GM15510 (cell line): ENCODE measurements around the gene GJD2.

Source experiments
- POLR2A ChIP-seq: IDR thresholded peaks from 3 replicates; pipeline ENCODE4 v1.6.1; 2011; ENCODE audit warnings: borderline replicate concordance; ENCODE audit not compliant: insufficient read length; ENCODE audit errors: extremely low read depth

The GJD2 gene

DNA sequence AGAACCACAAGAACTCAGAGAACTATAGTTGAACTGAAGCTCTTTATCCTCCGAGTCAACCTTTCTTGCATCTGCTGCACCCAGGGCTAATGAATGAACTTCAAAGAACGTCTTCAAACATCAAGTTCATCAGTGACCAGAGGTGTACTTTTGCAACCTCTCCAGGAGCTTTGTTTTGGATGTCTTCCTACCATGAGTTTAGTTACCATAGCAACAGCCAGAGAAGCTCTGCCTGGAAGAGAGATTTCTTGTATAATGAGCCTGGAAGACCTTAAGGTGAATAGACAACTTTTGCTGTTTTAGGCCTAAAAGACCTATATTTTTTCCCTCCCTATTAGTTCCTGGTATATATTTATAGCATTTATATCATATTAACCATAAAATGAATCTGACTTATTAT, 31.4 kb upstream of the GJD2 start:
- no peak for TF ChIP-seq POLR2A

DNA sequence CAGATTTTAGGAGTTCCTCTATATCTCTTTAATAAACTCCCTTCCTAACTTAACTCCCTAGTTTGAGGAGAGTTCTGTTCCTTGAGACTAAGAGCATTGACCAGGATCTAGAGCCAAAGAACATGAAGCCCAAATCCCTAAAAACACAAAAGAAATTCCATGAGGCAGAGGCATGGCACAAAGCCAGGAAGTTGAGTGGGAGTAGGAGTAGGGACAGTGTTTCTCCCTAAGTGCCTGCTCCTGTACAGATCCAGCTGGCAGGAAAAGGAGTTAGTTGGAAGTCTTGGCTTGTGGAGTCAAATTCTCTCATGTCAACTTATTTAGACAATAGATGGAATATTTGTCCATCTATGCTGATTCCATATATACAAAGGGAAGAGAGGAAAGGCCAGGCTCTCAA, 29.2 kb upstream of the GJD2 start:
- no peak for TF ChIP-seq POLR2A

DNA sequence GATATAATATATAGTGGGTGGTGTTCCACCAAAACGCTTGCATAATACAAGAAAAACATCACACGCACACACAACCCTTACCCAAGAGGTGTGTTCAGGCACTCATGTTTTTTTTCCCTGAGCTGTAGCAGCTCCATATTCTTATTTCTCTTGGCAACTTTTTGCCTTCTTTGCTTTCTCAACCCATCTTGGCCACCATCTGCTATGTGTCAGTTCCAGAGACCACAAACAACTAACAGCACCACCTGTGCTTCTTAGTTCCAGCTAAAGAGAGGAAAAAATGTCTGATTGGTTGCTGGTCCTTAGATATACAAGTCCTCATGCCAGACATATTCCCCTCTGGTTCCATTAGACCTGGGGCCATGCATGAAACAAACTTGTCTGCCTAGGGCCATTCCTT, 28.6 kb upstream of the GJD2 start:
- TF ChIP-seq POLR2A = no peak

DNA sequence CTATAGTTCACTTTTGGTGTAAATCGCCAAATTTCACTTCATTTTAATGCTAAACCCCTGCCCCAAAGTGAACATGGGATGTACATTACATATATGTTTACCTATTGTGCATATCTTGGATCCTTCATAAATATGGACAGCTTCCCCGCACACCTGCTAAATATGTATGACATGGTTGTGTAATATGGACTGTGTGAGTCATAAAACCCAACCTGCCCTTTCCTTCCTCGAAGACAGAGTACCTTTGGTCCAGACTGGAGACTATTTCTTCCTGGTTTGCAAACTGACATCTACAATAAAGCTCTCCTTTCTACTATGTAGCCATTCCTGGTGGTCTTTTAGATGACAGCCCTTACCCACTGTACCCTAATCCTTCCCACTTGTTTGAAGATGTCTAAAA, 28.1 kb upstream of the GJD2 start:
- no peak for TF ChIP-seq POLR2A

DNA sequence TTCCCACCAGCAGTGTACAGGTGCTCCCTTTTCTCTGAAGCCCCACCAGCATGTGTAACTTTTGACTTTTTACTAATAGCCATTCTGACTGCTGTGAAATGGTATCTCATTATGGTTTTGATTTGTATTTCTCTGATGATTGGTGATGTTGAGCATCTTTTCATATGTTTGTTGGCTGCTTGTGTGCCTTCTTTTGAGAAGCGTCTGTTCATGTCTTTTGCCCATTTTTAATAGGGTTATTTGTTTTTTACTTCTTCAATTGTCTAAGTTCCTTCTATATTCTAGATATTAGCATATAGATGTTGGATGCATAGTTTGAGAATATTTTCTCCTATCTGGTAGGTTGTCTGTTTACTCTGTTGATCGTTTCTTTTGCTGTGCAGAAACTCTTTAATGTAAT, 25.9 kb upstream of the GJD2 start:
- no peak for TF ChIP-seq POLR2A

DNA sequence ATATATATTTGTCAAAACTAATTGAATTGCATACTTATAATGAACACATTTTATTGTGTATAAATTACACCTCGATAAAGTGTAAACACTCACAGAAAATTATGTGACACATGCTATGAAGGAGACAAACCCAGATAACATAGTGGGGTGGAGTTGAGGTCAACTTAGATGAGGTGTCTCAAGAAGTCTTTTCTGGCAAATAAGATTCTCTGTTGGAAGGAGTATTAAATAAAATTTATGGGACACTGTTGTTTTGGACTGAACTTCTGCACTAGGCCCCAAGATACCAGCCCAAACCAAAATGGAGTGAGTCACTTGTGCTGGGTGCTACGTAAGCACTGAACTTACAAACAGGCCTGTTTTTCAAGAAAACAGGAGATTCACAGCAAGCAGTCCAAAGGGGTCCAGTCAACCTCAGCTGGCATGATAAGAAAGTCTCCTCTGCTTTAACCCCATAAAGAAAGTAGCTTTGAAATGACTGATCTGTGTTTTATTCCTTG, 21.9 kb upstream of the GJD2 start:
- no peak for TF ChIP-seq POLR2A

DNA sequence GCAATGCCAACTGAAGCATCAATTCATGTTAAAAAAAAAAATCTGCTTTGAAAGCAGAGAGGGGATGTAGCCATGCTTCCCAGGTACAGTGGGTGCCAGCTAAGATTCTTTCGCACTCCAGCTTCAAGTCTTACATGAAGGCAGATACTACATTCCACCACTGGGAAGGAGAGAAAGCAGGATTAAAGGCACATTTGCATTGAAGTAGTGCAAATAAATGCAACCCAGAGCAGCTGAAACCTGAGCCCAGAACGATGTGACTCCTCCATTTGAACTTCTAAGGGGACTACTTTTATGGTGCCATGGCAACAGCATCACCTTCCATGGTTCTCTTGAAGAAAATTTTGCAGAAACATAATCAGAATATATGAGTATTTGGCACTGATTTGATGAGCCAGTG, 19.1 kb upstream of the GJD2 start:
- no peak for TF ChIP-seq POLR2A

DNA sequence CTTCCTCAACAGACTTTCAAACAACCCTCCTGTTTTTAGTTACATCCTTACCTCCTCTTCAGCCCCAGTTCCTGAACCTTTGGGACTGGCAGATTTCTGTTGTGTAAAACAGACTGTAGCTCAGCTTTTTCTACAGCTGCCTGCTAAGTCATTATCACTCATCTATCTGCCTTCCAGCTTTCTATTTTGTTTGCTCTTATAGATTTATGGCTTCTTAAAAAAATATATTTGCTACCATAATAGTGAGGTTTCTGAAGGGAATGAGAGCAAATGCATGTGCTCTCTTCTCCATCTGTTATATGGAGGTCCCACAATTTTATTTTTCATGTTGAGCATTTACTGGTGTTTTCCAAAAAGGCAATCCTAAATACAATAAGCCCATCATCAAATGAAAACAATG, 18.2 kb upstream of the GJD2 start:
- TF ChIP-seq POLR2A = no peak

DNA sequence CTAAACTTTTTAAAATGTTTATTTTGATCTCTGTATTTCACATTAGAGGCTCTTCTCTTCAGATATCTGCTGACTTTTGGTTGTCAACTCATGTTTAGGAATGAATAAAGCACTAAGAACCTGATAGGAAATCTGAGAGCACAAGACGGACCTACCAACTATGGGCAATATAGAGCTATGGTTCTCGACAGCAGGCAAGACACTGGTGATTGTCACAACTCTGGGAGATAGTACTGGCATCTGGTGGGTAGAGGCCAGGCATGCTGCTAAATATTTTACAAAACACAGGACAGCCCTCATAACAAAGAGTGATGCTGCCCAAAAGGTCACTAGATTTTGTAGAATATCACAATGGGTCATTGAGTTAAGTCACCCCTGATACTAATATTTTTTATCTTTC, 17.5 kb upstream of the GJD2 start:
- no peak for TF ChIP-seq POLR2A

DNA sequence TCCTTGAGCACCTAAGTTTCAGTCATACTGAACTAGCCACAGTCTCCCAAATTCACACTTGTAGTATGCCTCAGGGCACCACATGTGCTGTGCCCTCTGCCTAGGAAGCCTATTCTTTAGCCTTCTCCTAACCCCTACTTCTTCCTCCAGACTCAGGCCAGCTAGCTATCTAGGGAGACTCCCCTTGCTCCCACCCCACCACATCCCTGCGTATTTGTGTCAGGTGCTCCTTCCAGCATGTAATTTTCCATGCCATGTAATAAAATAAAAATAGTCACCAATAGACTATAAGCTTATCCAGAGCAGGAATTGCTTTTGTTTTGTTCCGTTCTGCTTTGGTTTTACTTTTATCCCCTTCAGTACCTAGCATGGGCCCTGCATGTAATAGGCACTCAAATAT, 14.9 kb upstream of the GJD2 start:
- TF ChIP-seq POLR2A = no peak

DNA sequence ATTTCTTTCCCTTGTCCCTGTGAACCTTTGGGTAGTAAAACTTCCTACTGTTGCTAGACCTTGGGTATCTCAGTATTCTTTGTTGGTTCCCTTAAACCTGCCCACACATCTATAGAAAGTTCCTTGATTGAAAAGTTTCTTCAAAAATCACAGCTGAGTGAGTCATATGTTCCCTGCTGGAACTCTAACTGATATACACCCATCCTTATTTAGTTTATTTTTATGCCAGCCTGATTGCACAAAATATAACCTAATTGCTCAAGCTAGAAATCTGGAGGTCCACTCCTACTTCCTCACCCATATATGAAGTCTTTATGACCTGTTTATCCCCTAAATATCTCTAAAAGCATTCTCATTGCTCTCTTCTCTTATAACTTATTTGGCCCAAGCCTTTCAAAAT, 13.7 kb upstream of the GJD2 start:
- TF ChIP-seq POLR2A = no peak

DNA sequence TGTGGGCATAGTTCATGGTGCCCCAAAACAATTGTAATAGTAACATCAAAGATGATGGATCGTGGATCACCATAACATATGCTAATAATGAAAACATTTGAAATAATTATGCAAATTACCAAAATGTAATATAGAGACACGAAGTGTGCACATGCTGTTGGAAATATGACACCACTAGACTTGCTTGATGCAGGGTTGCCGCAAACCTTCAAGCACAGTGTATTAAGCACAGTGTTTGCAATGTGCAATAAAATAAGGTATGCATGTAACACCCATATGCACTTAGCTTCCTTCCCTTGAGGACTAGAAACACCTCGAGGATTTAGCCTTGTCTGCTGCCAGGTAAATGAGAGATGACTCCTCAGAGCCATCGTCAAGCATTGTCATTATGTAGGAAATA, 10.9 kb upstream of the GJD2 start:
- no peak for TF ChIP-seq POLR2A

DNA sequence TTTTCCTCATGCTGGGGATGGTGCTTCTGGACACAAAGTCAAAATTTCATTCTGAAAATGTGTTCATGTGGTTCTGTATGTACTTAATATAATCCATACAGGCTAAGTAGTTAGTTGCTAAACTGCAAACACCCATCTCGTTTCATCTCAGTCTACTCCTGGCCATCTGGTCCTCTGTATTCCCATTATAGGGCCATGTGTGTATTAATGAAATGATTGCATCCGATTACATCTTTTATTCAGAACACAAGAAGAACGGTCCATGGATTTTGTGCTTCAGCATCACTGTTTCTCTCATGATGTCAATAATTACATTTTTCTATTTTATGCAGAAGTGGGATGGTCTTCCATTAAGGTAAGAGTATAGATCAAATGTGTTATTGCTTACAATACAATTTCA, 6.1 kb upstream of the GJD2 start:
- TF ChIP-seq POLR2A = no peak

DNA sequence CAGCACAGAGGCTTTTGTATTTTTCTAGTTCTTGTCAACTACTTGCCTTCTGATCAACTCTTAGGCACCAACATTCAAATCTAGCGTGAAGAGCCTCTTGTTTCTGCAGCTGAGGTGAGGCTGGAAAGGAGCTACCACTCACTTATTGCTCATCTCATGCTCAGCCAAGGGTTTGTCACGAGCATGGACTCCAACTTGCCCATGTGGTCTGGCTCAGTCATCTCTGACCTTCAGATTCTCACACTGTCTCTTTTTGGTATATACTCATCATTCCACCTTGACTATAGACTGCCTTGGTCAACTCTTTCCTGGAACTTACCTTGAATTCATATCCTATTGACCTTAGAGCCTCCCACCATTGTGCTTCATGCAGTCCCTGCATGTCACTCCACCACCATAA, 5.2 kb upstream of the GJD2 start:
- no peak for TF ChIP-seq POLR2A

DNA sequence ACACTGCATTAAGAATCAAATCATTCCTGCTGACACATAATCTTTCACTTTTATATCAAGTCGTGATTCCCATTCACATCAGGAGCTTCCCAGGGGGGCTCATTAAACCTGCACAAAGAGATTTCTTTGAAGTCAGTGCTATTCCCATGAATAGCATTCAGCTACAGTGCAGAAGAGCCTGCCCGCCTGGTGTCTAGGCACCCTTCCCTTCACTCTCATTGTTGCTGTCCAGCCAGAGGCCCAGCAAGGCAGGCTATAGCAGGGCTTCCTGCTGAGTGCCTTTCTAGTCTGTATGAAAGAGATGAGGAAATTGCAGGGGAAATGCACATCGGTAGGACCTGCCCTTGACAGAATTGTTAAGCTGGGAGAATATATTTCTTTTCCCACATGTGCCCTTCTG, 4.5 kb upstream of the GJD2 start:
- no peak for TF ChIP-seq POLR2A

DNA sequence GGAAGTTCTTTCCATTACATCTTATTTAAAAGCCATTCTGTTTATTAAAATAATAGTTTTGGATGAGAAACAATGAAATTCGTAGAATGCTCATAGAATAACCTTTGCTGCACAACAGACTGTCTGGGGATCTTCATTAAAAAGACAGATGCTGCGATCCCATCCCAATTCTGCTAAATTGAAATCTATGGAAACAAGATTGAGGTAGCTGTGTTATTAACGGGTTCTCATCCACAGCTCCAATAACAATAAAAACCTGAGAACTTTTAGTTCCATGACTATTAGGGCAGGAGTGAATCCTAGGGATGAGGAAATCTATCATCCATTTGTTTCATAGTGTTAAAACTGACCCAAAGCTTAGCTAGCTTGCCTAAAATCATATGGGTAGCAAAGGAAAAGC, 2.5 kb upstream of the GJD2 start:
- TF ChIP-seq POLR2A = no peak

DNA sequence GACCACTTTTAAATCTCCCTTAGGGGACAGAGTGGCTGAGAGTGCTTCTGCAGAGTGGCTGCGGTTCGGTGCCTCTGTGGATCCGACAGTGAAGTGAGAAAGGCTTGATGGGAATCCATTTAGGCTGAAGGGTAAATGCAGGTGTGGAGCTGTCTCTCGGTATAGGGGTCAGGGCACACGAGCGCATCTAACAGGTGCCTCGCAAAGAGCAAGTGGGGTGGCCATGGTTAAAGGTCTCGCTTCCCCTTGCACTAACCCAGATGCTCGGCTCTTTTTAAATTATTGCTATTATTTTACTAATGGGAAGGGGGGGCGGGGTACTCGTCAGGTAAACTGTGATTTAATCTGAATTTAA, 598 bp upstream of the GJD2 start:
- no peak for TF ChIP-seq POLR2A

DNA sequence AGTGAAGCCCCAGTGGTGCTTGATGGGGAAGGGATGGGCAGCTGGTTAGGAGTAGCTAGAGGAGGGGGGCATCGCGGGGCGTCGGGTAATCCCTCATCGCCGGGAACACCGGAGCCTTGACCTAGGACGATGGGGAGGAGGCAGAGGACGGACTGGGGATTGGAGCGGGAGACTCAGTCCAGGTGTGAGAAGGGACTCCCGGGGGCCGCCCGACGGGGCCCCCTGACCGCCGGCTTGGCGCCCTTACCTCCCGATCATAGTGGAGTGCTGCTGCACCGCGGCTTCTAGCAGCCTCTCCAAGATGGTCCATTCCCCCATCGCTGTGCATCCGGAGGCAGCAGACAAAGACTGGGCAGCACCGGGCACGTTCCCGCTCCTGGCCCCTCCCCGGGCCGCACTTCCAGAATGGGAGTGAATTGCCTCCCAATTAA, 612 bp downstream of the GJD2 start:
- TF ChIP-seq POLR2A = no peak

DNA sequence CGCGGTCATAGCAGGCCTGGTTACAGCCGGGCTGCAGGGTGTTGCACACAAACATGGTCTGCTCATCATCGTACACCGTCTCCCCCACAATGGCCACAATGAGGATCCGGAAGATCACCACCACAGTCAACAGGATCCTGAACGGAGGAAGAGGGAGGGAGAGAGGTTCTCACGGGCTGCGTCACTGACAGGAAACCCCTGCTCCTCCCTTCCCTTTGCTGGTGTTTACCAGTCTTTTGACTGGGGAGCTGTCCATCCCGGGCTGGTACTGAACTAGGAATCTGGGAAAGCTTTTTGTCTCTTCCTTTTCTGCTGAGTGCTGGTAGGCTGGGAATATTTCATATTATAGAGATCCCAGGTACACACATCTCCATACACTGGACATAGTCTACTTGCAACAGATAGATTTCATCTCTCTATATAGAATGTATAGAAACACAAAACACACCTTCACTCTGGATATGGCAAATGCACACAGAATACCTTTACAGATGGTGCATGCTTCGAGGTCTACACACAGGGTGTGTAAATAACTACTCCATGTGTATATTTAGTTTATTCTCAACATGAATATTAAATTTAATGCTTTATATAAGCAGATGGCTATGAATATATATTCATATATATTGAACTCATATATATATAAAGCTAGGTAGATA, 1.4 kb downstream of the GJD2 start:
- no peak for TF ChIP-seq POLR2A
